A673 (cell line): ENCODE data around the gene LRRC8A.

ENCODE experiments used
- CTCF ChIP-seq: fragments of 300-800, 200-600 bp; sonication (generic); conservative IDR thresholded peaks from 2 replicates; pipeline ENCODE4 v1.5.1; 2017; ENCODE audit warnings: low read depth, mild to moderate bottlenecking, antibody characterized with exemption, low read length, moderate library complexity, mixed read lengths
- EZH2 ChIP-seq: fragments of 200-600 bp; sonication (generic); IDR thresholded peaks from 2 replicates; pipeline ENCODE4 v1.6.1; 2017; ENCODE audit warnings: borderline replicate concordance, low read depth, mild to moderate bottlenecking, mixed read lengths, antibody characterized with exemption, low read length; ENCODE audit not compliant: poor library complexity, severe bottlenecking

- no peak for TF ChIP-seq CTCF
- TF ChIP-seq EZH2 = no peak
Observed at GRCh38 chr9:128860937-128861336, 21.0 kb upstream of the LRRC8A start.
